ENCODE data around the gene NR1I2. TPM values are rescaled to one million over a fixed set of nuclear protein-coding genes. Genes with fewer than 3 reads are reported as not detected.

The NR1I2 gene
- total RNA-seq, 2 donors from 2014 or later = not detected

- no peak for TF ChIP-seq CTCF (IDR thresholded peaks at IDR 0.05)
- H3K9me3 ChIP-seq = no peaks in the 10 kb centered on the region
- H3K36me3 ChIP-seq = no peaks in the 10 kb centered on the region
- no peak overlapping the region for H3K4me3 ChIP-seq
- DNase-seq (ENCODE audit: low spot score) (no peak), ATAC-seq (ENCODE audit: insufficient number of reproducible peaks, low FRiP score, low read depth) (no peak)
- H3K27me3 ChIP-seq (replicated peaks; ENCODE audit: insufficient read depth) = no peaks in the 10 kb centered on the region
- no peak overlapping the region for H3K27ac ChIP-seq
- H3K4me1 ChIP-seq (ENCODE audit: control insufficient read depth in 1 of 2, low read depth in 2 of 2) = peaks cover 0 to 1% of the 10 kb centered on the region in 2 donors
Measured at GRCh38 chr3:119835556-119835955, 53.7 kb downstream of the NR1I2 start.

GRCh38 chr3:119841808-119842471 is 60.0 kb downstream of the NR1I2 start:
- no peak for TF ChIP-seq CTCF (IDR thresholded peaks at IDR 0.05)
- Histone ChIP-seq H3K4me3 (no peak overlapping the region), H3K27ac (peak overlapping the region in 1 of 2 donors; percentile 22), H3K9me3 (no peaks in the 10 kb centered on the region), H3K27me3 (replicated peaks; ENCODE audit: insufficient read depth) (no peaks in the 10 kb centered on the region), H3K4me1 (ENCODE audit: control insufficient read depth in 1 of 2, low read depth in 2 of 2) (peaks cover 0 to 17% of the 10 kb centered on the region in 2 donors), H3K36me3 (no peaks in the 10 kb centered on the region)
- ATAC-seq (ENCODE audit: insufficient number of reproducible peaks, low FRiP score, low read depth) (no peak), DNase-seq (ENCODE audit: low spot score) (no peak)

GRCh38 chr3:119849126-119849525 is 67.2 kb downstream of the NR1I2 start:
- no peak for TF ChIP-seq CTCF (IDR thresholded peaks at IDR 0.05)
- H3K27me3 ChIP-seq (replicated peaks; ENCODE audit: insufficient read depth) = no peaks in the 10 kb centered on the region
- DNase-seq (ENCODE audit: low spot score) = no peak

GRCh38 chr3:119856695-119857094 is 74.8 kb downstream of the NR1I2 start:
- Histone ChIP-seq H3K4me1 (ENCODE audit: control insufficient read depth in 1 of 2, low read depth in 2 of 2) (no peaks in the 10 kb centered on the region), H3K27ac (no peak overlapping the region), H3K4me3 (no peak overlapping the region), H3K36me3 (peaks cover 8% of the 10 kb centered on the region), H3K27me3 (replicated peaks; ENCODE audit: insufficient read depth) (no peaks in the 10 kb centered on the region), H3K9me3 (no peaks in the 10 kb centered on the region)
- no peak for ATAC-seq (ENCODE audit: insufficient number of reproducible peaks, low FRiP score, low read depth)
- no peak for DNase-seq (ENCODE audit: low spot score)
- TF ChIP-seq CTCF (IDR thresholded peaks at IDR 0.05) = no peak

More at GRCh38 chr3:119849126-119849525, 67.2 kb downstream of the NR1I2 start:
- no peaks in the 10 kb centered on the region for H3K9me3 ChIP-seq
- no peak overlapping the region for H3K4me3 ChIP-seq
- H3K27ac ChIP-seq = no peak overlapping the region
- no peaks in the 10 kb centered on the region for H3K36me3 ChIP-seq
- no peaks in the 10 kb centered on the region for H3K4me1 ChIP-seq (ENCODE audit: control insufficient read depth in 1 of 2, low read depth in 2 of 2)
- no peak for ATAC-seq (ENCODE audit: insufficient number of reproducible peaks, low FRiP score, low read depth)

GRCh38 chr3:119858957-119859356 is 77.1 kb downstream of the NR1I2 start:
- Histone ChIP-seq H3K4me3 (no peak overlapping the region), H3K27me3 (replicated peaks; ENCODE audit: insufficient read depth) (no peaks in the 10 kb centered on the region), H3K36me3 (peaks cover 14% of the 10 kb centered on the region), H3K27ac (no peak overlapping the region), H3K9me3 (no peaks in the 10 kb centered on the region), H3K4me1 (ENCODE audit: control insufficient read depth in 1 of 2, low read depth in 2 of 2) (no peaks in the 10 kb centered on the region)
- no peak for DNase-seq (ENCODE audit: low spot score)
- TF ChIP-seq CTCF (IDR thresholded peaks at IDR 0.05) = no peak
- ATAC-seq (ENCODE audit: insufficient number of reproducible peaks, low FRiP score, low read depth) = no peak
